Heart right ventricle (tissue), 16 donors: ENCODE data around the gene ATP2B2. TPM values are rescaled to one million over a fixed set of nuclear protein-coding genes. Genes with fewer than 3 reads are reported as not detected.

ENCODE experiments used
- ATAC-seq, 8 donors: fragments of 200-7000 bp; cut with Tn5 transposase; one replicate each; pipeline ENCODE4 v1.9.1; 2020; ENCODE audit warnings: mild to moderate bottlenecking in 8 of 8, moderate library complexity in 8 of 8, moderate number of reproducible peaks in 1 of 8
- DNase-seq, 2 donors: peaks; one replicate each; pipeline ENCODE4 v3.0.0-alpha.2; 2020
- H3K27ac ChIP-seq, 10 donors: fragments of 200-600 bp; sonication (generic) in 2 of 10; one replicate each; pipeline versions ENCODE4 v1.5.0 to v1.8.0; 2020 to 2022; ENCODE audit warnings: mild to moderate bottlenecking in 3 of 10
- H3K27me3 ChIP-seq, 7 donors: fragments of 200-600 bp; one replicate each; pipeline ENCODE4 v1.8.0; 2021 to 2022; ENCODE audit warnings: mild to moderate bottlenecking in 2 of 7
- H3K36me3 ChIP-seq, 9 donors: fragments of 200-600 bp; sonication (generic) in 1 of 9; one replicate each; pipeline versions ENCODE4 v1.5.0 to v1.8.0; 2020 to 2022; ENCODE audit warnings: mild to moderate bottlenecking in 2 of 9
- H3K4me1 ChIP-seq, 9 donors: fragments of 200-600 bp; sonication (generic) in 1 of 9; one replicate each; pipeline versions ENCODE4 v1.5.0 to v1.8.0; 2020 to 2022; ENCODE audit warnings: mild to moderate bottlenecking in 4 of 9
- H3K4me3 ChIP-seq, 10 donors: fragments of 200-600 bp; sonication (generic) in 2 of 10; one replicate each; pipeline versions ENCODE4 v1.5.0 to v1.8.0; 2020 to 2022; ENCODE audit warnings: mild to moderate bottlenecking in 7 of 10, moderate library complexity in 2 of 10
- H3K9me3 ChIP-seq, 11 donors: fragments of 200-600 bp in 10 of 11; sonication (generic) in 2 of 11; one replicate each; pipeline versions ENCODE4 v1.5.0 to v1.8.0; 2013 to 2022; ENCODE audit warnings: mild to moderate bottlenecking in 2 of 11, control low read depth in 1 of 11, moderate library complexity in 1 of 11
- WGBS, 2 donors: extraction: QIAGEN DNeasy Blood & Tissue Kit; methylation state at CpG; one replicate each; pipeline ENCODE4 v1.1.7; 2013; ENCODE audit warnings: inconsistent platforms in 1 of 2; 5-methylcytosine and 5-hydroxymethylcytosine counted together
- intact Hi-C, 10 donors: fragments of 100-400 bp; cut with DNase I; formaldehyde crosslinking; loops; one replicate each; pipeline versions ENCODE4 v1.11.1 to v1.14.2; 2022
- polyA plus RNA-seq, 2 donors: library from polyadenylated mRNA; stranded (reverse); fragments of 200-250 nt; gene quantifications; one replicate each; pipeline ENCODE4 v1.2.3, GENCODE V29; 2013
- total RNA-seq, 10 donors: library from RNA; stranded (reverse); fragmentation: NEBNext Ultra II Directional in 3 of 10; extraction: Animal tissue kit (Norgen Biotek cat#: 25700) in 3 of 10; gene quantifications; one replicate each; pipeline versions ENCODE4 v1.2.1 to v1.2.4, GENCODE V29; 2021 to 2023
- TF ChIP-seq, protein P1 (sequence below), 9 donors: fragments of 200-600 bp; sonication (generic) in 2 of 9; IDR thresholded peaks; one replicate each; pipeline versions ENCODE4 v1.5.0 to v1.8.0; 2021 to 2022; ENCODE audit warnings: antibody characterized with exemption in 9 of 9, mild to moderate bottlenecking in 5 of 9, moderate library complexity in 1 of 9
- donor health status: Arrhythmogenic right ventricular cardiomyopathy.
- donor health status: ischemic (EF 13 %, LVEDD 7.1; RV severe dilation, severe dysfunction).
- donor health status: healthy with polysubstance abuse.
- donor health status: DM: no; HTN: yes; CAD: no.
- donor health status: DM: no; HTN: no; CAD: no.
- donor health status: ischemic (EF 25% LVEDD 6.9; RV normal size, moderate dysfunction).
- donor health status: ischemic (EF 25% LVEDD 5.7; RV mildly dilated, moderate dysfunction).
- donor health status: healthy.
- donor health status: DM: yes; HTN: yes; CAD: no.
- donor health status: Ischemic cardiomyopathy.
- donor health status: ischemic (EF 35%, LVEDD 5.7; RV mildly dilated, moderate dysfunction).
- donor health status: nonischemic (EF 11% LVEDD 7.7; RV severe dilation, severe dysfunction).
- donor health status: DM: yes; HTN: yes; CAD: no.
- donor health status: PGD.
- donor health status: ischemic (EF 29% LVEDD 5.4; RV normal size, mild dysfunction).
- donor health status: nonischemic (EF 23%, LVEDD 6.1; RV moderate dilation, normal function).

ATP2B2 gene
- total and polyA plus RNA-seq, 12 donors, result under 0.01 to 0.30 (median 0.11) TPM; not detected in 4

DNA sequence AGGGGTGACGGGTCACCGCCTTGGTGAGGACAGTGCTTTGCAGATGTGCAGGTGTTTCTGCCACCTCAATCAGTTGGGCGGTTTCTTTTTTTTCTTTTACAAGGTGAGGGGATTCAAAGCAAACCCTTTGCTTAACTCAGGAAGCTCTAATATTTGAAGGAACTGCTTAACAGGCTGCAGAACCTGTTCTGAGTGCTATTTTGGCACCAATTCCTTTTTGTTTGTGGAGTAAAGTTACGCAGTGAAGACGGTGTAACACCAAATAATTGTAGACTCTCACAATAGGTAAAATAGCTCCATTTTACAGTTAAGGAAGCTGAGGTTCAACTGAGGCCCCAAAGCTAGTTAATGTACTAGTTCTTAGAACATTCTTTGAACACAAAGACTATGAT is 219.3 kb downstream of the ATP2B2 start:
- TF ChIP-seq, protein P1, sequence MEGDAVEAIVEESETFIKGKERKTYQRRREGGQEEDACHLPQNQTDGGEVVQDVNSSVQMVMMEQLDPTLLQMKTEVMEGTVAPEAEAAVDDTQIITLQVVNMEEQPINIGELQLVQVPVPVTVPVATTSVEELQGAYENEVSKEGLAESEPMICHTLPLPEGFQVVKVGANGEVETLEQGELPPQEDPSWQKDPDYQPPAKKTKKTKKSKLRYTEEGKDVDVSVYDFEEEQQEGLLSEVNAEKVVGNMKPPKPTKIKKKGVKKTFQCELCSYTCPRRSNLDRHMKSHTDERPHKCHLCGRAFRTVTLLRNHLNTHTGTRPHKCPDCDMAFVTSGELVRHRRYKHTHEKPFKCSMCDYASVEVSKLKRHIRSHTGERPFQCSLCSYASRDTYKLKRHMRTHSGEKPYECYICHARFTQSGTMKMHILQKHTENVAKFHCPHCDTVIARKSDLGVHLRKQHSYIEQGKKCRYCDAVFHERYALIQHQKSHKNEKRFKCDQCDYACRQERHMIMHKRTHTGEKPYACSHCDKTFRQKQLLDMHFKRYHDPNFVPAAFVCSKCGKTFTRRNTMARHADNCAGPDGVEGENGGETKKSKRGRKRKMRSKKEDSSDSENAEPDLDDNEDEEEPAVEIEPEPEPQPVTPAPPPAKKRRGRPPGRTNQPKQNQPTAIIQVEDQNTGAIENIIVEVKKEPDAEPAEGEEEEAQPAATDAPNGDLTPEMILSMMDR (IDR thresholded peaks at IDR 0.05), result no peak
- intact Hi-C loops, result no loop called here
- Histone ChIP-seq H3K27ac (no peak overlapping the region), H3K27me3 (no peaks in the 10 kb centered on the region), H3K9me3 (no peaks in the 10 kb centered on the region), H3K36me3 (peaks cover 0 to 88% (median under 1%) of the 10 kb centered on the region in 9 donors), H3K4me1 (peaks cover 0 to 25% (median 4%) of the 10 kb centered on the region in 9 donors), H3K4me3 (no peak overlapping the region)
- ATAC-seq (no peak), DNase-seq (no peak)
- 94 to 96% methylated on average over 5 of the region's 5 CpGs for WGBS, 2 donors

GRCh38 chr3:10285272-10286132 is 219.9 kb downstream of the ATP2B2 start:
- WGBS, 2 donors, result 84 to 89% methylated on average over 12 of the region's 12 CpGs
- H3K27me3 ChIP-seq, result no peaks in the 10 kb centered on the region
- peaks cover 0 to 94% (median 6%) of the 10 kb centered on the region in 9 donors for H3K36me3 ChIP-seq
- TF ChIP-seq, protein P1 (IDR thresholded peaks at IDR 0.05), result no peak
- H3K4me1 ChIP-seq, result peaks cover 0 to 25% (median 4%) of the 10 kb centered on the region in 9 donors
- no peak for DNase-seq
- no peak overlapping the region for H3K4me3 ChIP-seq
- intact Hi-C loops, result no loop called here
- H3K9me3 ChIP-seq, result no peaks in the 10 kb centered on the region
- no peak overlapping the region for H3K27ac ChIP-seq
- no peak for ATAC-seq

- H3K36me3 ChIP-seq, result peaks cover 0 to 94% (median 14%) of the 10 kb centered on the region in 9 donors
- 86 to 88% methylated on average over 9 of the region's 9 CpGs for WGBS, 2 donors
- H3K27me3 ChIP-seq, result no peaks in the 10 kb centered on the region
- no peak for DNase-seq
- H3K9me3 ChIP-seq, result no peaks in the 10 kb centered on the region
- peaks cover 0 to 25% (median 4%) of the 10 kb centered on the region in 9 donors for H3K4me1 ChIP-seq
- intact Hi-C loops, result no loop called here
- TF ChIP-seq, protein P1 (IDR thresholded peaks at IDR 0.05), result no peak
- H3K4me3 ChIP-seq, result no peak overlapping the region
- H3K27ac ChIP-seq, result no peak overlapping the region
- ATAC-seq, result no peak
These were observed 220.9 kb downstream of the ATP2B2 start for GRCh38 chr3:10284496-10284895.

DNA sequence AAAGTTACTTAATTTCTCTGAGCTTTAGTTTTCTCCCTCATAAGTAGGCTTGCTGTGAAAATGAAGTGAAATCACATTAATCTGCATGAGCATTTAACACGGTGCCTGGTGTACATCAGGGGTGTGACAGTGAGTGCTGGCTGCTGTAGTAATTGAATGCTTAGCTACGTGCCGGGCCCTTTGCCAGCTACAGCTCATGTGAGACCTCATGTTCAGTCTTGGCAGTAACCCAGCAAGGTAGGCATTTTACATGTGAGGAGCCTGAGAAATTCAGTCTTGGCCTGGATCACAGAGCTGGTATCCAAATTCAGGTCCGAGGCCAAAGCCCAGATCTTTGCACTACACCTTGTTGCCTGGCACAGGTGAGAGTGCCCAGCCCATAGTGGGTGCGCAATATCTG is 221.7 kb downstream of the ATP2B2 start:
- 55 to 67% methylated on average over 5 of the region's 5 CpGs for WGBS, 2 donors
- no peak overlapping the region for H3K27ac ChIP-seq
- H3K4me3 ChIP-seq, result no peak overlapping the region
- no peaks in the 10 kb centered on the region for H3K9me3 ChIP-seq
- peaks cover 0 to 25% (median 4%) of the 10 kb centered on the region in 9 donors for H3K4me1 ChIP-seq
- H3K27me3 ChIP-seq, result no peaks in the 10 kb centered on the region
- peak in 4 of 8 donors; percentile 42 to 66 (median 46) for ATAC-seq
- peak in 1 of 2 donors; percentile 22 for DNase-seq
- intact Hi-C loops, result no loop called here
- peaks cover 0 to 94% (median 17%) of the 10 kb centered on the region in 9 donors for H3K36me3 ChIP-seq
- TF ChIP-seq, protein P1 (IDR thresholded peaks at IDR 0.05), result no peak
